ENCODE measurements around the gene LRIT1.

GRCh38 chr10:84233940-84234339 lies 7.4 kb downstream of the LRIT1 start:
- TF ChIP-seq CTCF (IDR thresholded peaks at IDR 0.05; ENCODE audit: low read depth, low read length): no peak
- TF ChIP-seq EZH2phosphoT487 (IDR thresholded peaks at IDR 0.05; ENCODE audit: low read depth): no peak

Measured in OCI-LY3 (cell line).